HG02973 (cell line): ENCODE data around the gene SCRN1.

Source experiments
- ATAC-seq: cut with Tn5 transposase; IDR thresholded peaks from one replicate; pipeline ENCODE4 v1.9.1; 2021; ENCODE audit warnings: moderate library complexity; ENCODE audit not compliant: unreplicated experiment

SCRN1 gene

DNA sequence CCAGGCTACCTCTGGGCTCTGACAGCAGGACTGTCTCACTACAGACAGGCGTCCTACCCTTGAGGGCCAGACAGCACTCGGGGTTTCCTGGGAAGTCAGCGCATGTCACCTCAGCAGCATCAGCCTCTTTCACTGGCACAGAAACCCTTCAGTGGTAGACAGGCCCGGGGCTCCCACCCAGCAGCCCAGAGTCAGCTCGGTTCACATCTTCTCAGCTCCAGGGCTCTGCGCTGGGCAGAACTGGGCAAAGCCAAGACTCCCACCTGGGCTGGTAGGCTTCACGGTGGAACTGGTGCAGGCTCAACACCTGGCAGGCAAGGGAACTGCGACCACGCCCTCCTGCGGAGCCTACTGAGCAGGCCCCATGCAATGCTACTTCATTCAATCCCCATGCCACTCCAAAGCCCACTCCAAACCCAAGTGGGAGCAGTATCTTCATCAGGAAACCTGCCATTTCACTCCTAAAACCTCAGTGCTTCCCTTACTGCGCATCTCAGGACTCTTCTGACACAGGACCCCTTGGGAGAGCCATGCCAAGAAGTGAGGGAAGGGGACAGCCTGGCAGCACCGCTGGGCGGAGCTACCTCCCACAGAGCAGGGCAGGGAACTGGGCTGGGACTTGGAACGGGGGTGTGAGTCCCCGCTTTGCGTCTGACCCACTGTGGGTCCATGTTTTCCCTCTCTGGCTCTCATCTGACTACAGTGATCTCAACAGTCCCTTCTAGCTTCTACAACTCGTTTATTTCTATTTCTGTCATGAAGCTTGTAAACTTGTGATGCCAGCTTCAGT, 60.4 kb downstream of the SCRN1 start:
- no peak for ATAC-seq

GRCh38 chr7:29926741-29927140, 62.9 kb downstream of the SCRN1 start:
- ATAC-seq: no peak

DNA sequence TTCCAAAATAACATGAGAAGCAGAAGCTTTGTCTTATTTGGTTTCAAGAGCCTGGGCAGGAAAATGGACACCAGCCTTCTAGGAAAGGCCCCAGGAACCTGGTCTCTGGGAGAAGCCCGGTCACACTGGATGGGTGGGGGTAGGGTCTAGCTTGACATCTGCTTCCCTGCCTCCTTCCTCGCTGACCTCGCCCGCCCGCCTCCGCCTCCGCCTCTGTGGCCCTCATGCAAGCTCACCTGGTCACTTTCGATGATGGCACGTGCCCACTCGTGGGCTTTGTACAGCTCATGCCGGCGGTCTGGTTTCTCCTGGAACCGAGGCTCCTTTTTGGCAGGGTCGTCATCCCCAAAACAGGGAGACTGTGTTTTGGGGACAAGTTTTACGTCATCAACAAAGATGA, 63.4 kb downstream of the SCRN1 start:
- no peak for ATAC-seq

DNA sequence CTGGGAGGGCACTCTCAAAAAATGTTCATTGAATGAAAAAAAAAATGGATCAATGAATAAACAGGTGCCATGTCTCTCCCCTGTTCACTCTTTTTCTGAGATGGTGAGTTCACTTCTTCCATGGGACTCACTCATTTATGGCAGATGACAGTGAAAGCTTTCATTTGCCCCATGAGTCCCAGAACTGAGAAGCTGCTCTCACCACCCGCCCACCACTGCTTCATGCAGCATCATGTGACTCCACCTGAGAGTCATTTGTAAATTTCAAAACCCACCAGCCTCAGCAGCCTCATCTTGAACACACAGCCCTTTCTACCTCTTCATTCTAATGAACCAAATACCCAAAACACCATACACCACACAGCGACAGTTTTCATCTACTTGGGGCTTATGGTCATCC, 64.9 kb downstream of the SCRN1 start:
- ATAC-seq: no peak

- ATAC-seq: no peak
Measured at GRCh38 chr7:29924006-29924405, 65.6 kb downstream of the SCRN1 start.

DNA sequence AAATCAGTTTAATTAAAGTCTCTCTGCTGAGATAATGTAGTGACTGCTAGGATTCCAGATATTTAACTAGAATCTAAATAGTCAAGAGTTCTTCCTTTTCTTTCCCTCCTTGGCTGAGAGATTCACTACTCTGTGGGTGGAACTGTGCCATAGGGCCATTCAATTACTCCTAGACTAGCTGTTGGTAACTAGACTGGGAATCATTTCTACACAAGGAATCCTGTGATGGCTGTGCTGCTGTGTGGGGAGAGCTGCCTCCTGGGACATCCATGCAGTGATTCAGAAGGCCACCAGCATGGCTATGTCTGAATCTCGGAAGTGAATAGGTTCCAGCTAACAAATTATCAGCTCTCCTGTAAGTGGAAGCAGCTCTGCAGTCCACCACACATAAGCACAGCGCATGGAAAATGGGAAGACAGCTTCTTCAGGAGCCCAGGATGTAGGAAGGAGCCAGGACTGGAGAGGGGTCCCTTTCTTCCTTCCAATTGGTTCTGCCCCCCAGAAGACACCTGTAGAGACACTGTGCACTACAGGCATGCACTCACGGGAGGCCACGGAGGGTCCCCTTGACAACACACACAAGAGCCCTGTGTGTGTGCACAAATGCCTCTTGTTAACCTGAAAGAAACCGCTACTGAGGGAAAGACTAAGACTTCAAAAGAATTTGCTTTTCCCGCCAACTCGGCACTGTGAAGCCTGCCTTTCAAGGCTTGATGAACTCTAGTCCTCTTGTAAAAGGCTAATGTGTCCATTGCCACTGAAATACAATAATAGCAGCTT, 66.5 kb downstream of the SCRN1 start:
- no peak for ATAC-seq

GRCh38 chr7:29921404-29922010, 68.1 kb downstream of the SCRN1 start:
- peak; percentile 84 for ATAC-seq

DNA sequence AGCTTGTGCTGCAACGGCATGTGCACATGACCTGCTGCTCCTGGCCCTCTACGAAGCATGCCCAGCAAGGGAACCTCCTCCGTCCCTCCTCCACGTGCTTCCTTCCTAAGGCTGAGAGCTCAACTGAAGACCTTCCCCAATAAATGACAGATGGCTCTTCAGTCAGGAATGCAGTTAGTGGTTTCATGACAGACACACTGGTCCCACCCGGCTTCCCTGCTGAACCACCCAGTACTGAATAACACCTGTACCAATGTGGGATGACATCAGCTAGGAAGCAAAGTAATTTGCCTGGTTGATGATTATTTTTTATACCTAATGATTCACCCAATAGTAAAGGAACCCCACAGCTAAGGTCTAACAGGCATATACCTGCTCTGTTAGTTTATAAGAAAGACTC, 69.1 kb downstream of the SCRN1 start:
- ATAC-seq: no peak

GRCh38 chr7:29919790-29920189, 69.8 kb downstream of the SCRN1 start:
- ATAC-seq: no peak

GRCh38 chr7:29918850-29919249, 70.8 kb downstream of the SCRN1 start:
- no peak for ATAC-seq

DNA sequence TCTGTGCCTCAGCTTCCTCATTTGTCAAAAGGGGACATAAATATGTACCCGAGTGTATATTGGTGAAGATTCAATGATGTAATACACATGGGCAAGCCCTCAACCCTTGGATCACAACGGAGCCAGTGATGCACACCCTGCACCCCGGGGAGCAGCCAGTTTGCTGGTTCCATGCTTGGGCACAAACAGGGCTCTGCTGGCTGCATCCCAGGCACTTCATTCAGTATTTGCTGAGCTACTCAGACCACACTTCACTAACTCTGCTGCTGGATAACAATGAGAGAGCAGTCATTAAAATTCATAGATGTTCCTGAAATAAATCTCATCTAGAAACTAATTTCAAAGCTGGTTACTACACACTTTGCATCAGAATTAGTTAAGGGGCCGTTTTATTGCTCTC, 72.0 kb downstream of the SCRN1 start:
- no peak for ATAC-seq

- no peak for ATAC-seq
Measured at GRCh38 chr7:29915481-29916215, 74.0 kb downstream of the SCRN1 start.

GRCh38 chr7:29914180-29914579, 75.4 kb downstream of the SCRN1 start:
- ATAC-seq: no peak

- no peak for ATAC-seq
Measured at GRCh38 chr7:29906200-29907022, 83.2 kb downstream of the SCRN1 start.

GRCh38 chr7:29900745-29901144, 88.9 kb downstream of the SCRN1 start:
- ATAC-seq: no peak

GRCh38 chr7:29898301-29898700, 91.3 kb downstream of the SCRN1 start:
- no peak for ATAC-seq

GRCh38 chr7:29896685-29897411, 92.8 kb downstream of the SCRN1 start:
- no peak for ATAC-seq

GRCh38 chr7:29895559-29895958, 94.0 kb downstream of the SCRN1 start:
- ATAC-seq: no peak

DNA sequence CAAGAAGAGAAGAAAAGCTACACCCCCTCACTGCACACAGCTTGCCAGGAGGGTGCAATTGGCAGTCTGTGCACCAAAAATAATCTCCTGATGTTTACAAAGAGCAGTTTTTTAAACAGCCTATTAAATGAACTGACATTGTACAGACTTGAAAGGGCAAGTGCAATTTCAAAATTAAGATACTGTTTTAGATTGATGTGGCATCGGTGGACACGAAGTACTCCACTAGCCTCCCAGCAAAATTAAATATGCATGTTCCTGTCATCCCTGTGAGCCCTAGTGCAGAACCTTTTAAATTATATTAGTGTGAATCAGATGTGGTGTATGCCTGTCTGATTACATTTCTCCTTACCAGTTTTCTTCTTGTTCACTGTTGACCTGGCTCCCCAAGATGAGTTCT, 95.3 kb downstream of the SCRN1 start:
- ATAC-seq: no peak
